ENCODE measurements around the gene VPS29.
A peak's percentile ranks its signal among the peaks of the same experiment; 100 is the strongest.

VPS29 gene

GRCh38 chr12:110449799-110450497 is 52.0 kb downstream of the VPS29 start, which contains the start of gene ARPC3:
ARPC3 (minus strand) TSS chr12:110450337; CDS start chr12:110450260, 77 bp downstream.
- peak; percentile 84 to 85 for DNase-seq (ENCODE audit: low read depth in 2 of 2)

GRCh38 chr12:110444455-110444854 is 57.5 kb downstream of the VPS29 start:
- no peak for DNase-seq (ENCODE audit: low read depth in 2 of 2)

All from stimulated activated CD8-positive, alpha-beta memory T cell treated with anti-CD3 and anti-CD28 coated beads, Interleukin-7, amount 100 ng/mL, for 1 hour (primary cell).